ENCODE data around the gene P2RX2.

DNA sequence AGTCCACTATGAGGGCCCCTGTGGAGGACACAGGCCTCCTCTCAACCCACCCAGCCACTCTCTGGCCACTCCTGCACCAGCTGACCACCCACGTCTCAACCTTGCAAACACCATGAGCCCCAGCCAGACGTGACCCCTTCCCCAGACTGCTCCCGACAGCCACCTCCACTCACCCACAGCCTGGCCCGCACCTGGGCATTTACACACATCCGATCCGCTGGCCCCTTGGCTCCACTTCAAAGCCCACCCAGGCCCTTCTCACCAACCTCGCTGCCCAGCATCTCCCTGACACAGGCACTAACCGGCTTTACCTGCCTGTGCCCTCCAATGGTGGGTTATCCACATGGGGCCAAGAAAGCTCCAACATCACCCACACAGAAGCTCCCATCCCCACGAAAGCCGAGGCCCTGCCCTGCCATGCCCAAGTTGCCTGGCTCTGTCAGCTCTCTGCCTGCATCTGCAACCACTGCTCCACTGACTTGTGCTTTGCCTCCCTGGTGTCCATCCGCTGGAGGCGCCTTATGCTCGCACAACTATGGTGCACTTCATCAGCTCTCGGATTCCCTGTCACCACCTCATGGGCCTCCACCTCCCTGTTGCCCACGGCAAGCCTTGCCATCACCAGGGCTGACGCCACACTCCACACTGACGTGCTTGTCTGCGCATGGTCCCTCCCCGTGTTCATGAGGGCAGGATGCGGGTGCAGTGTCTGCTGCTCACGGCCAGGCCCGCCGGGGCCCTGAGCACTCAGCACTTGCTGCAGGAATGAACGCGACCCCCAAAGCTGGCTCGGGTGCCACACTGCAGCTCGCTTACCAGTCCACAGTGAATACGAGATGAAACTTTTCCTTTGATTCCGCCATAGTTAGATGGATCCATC, 16.7 kb downstream of the P2RX2 start:
- TF ChIP-seq ZBTB7A (IDR thresholded peaks at IDR 0.05; ENCODE audit: low read depth) = no peak
- no peak for TF ChIP-seq NFIC (IDR thresholded peaks at IDR 0.05)
- TF ChIP-seq TCF12 (IDR thresholded peaks at IDR 0.05; ENCODE audit: low read depth) = no peak
- no peak for TF ChIP-seq EP300 (IDR thresholded peaks at IDR 0.05; ENCODE audit: borderline replicate concordance)
- TF ChIP-seq, protein P1, sequence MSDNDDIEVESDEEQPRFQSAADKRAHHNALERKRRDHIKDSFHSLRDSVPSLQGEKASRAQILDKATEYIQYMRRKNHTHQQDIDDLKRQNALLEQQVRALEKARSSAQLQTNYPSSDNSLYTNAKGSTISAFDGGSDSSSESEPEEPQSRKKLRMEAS (IDR thresholded peaks at IDR 0.05) = no peak
- TF ChIP-seq TAF1 (IDR thresholded peaks at IDR 0.05; ENCODE audit: low read depth) = no peak
- no peak for TF ChIP-seq RAD21 (IDR thresholded peaks at IDR 0.05; ENCODE audit: low read depth)

Measured in Ishikawa (cell line).